ENCODE results near the gene RNF181.
"Not testable (repeated sequence)": the region's sequence is repeated elsewhere in the genome, so short reads cannot be mapped to it uniquely, and the experiment has no call there.

The RNF181 gene

GRCh38 chr2:85595301-85596025 is at the start of gene RNF181:
TSS of gene RNF181 (plus strand) at chr2:85595745. CDS start at chr2:85595764, 19 bp downstream.
- DNase-seq (ENCODE audit: low read depth) = peak; percentile 89

GRCh38 chr2:85545780-85546240 is 49.7 kb upstream of the RNF181 start:
- DNase-seq (ENCODE audit: low read depth) = no peak

GRCh38 chr2:85547089-85547858 is 48.3 kb upstream of the RNF181 start:
- DNase-seq (ENCODE audit: low read depth) = no peak

GRCh38 chr2:85547859-85548607 is 47.5 kb upstream of the RNF181 start:
- DNase-seq (ENCODE audit: low read depth) = no peak

- no peak for DNase-seq (ENCODE audit: low read depth)
These were observed 47.0 kb upstream of the RNF181 start for GRCh38 chr2:85548608-85548900.

- DNase-seq (ENCODE audit: low read depth) = no peak
These were observed 46.5 kb upstream of the RNF181 start for GRCh38 chr2:85549095-85549494.

- DNase-seq (ENCODE audit: low read depth) = no peak
These were observed 45.7 kb upstream of the RNF181 start for GRCh38 chr2:85549826-85550225.

GRCh38 chr2:85550486-85550885 is 45.1 kb upstream of the RNF181 start:
- DNase-seq (ENCODE audit: low read depth) = no peak

- DNase-seq (ENCODE audit: low read depth) = peak; percentile 68
These were observed 43.6 kb upstream of the RNF181 start for GRCh38 chr2:85551698-85552678.

- no peak for DNase-seq (ENCODE audit: low read depth)
These were observed 42.4 kb upstream of the RNF181 start for GRCh38 chr2:85553184-85553583.

- DNase-seq (ENCODE audit: low read depth) = no peak
These were observed 40.4 kb upstream of the RNF181 start for GRCh38 chr2:85554980-85555612.

GRCh38 chr2:85557130-85557529 is 38.4 kb upstream of the RNF181 start:
- DNase-seq (ENCODE audit: low read depth) = no peak

- DNase-seq (ENCODE audit: low read depth) = no peak
These were observed 37.4 kb upstream of the RNF181 start for GRCh38 chr2:85558160-85558559.

- not testable (repeated sequence) for DNase-seq (ENCODE audit: low read depth)
These were observed 35.2 kb upstream of the RNF181 start for GRCh38 chr2:85560403-85560726.

- no peak for DNase-seq (ENCODE audit: low read depth)
These were observed 34.7 kb upstream of the RNF181 start for GRCh38 chr2:85560812-85561279.

- peak; percentile 91 for DNase-seq (ENCODE audit: low read depth)
These were observed 34.0 kb upstream of the RNF181 start, which contains the start of gene GGCX for GRCh38 chr2:85561280-85562212. TSS of gene GGCX (minus strand) at chr2:85561493. CDS start at chr2:85561428, 65 bp downstream.

GRCh38 chr2:85564144-85564563 is 31.4 kb upstream of the RNF181 start:
- no peak for DNase-seq (ENCODE audit: low read depth)

- no peak for DNase-seq (ENCODE audit: low read depth)
These were observed 29.3 kb upstream of the RNF181 start for GRCh38 chr2:85566265-85566664.

- DNase-seq (ENCODE audit: low read depth) = no peak
These were observed 19.8 kb upstream of the RNF181 start for GRCh38 chr2:85575739-85576138.

GRCh38 chr2:85577063-85577385 is 18.5 kb upstream of the RNF181 start:
- no peak for DNase-seq (ENCODE audit: low read depth)
